ENCODE data around the gene GNG12. TPM values are rescaled to one million over a fixed set of nuclear protein-coding genes. Genes with fewer than 3 reads are reported as not detected.
A peak's percentile ranks its signal among the peaks of the same experiment; 100 is the strongest.

GNG12 gene
- total RNA-seq, 2 donors from 2014 or later: 116 to 137 TPM

- Histone ChIP-seq H3K36me3 (no peaks in the 10 kb centered on the region), H3K4me3 (no peak overlapping the region), H3K4me1 (ENCODE audit: control insufficient read depth in 1 of 2, low read depth in 2 of 2) (peaks cover 36 to 48% of the 10 kb centered on the region in 2 donors), H3K27ac (peak overlapping the region; percentile 46 to 80), H3K9me3 (no peaks in the 10 kb centered on the region), H3K27me3 (replicated peaks; ENCODE audit: insufficient read depth) (no peaks in the 10 kb centered on the region)
- TF ChIP-seq CTCF (IDR thresholded peaks at IDR 0.05): no peak
- ATAC-seq (ENCODE audit: insufficient number of reproducible peaks, low FRiP score, low read depth) (peak; percentile 30), DNase-seq (ENCODE audit: low spot score) (no peak)
Measured at GRCh38 chr1:67724928-67725560, 108.2 kb downstream of the GNG12 start.

- H3K4me3 ChIP-seq: no peak overlapping the region
- H3K27me3 ChIP-seq (replicated peaks; ENCODE audit: insufficient read depth): no peaks in the 10 kb centered on the region
- TF ChIP-seq CTCF (IDR thresholded peaks at IDR 0.05): no peak
- peaks cover 36 to 50% of the 10 kb centered on the region in 2 donors for H3K4me1 ChIP-seq (ENCODE audit: control insufficient read depth in 1 of 2, low read depth in 2 of 2)
- no peak for DNase-seq (ENCODE audit: low spot score)
- H3K36me3 ChIP-seq: no peaks in the 10 kb centered on the region
- ATAC-seq (ENCODE audit: insufficient number of reproducible peaks, low FRiP score, low read depth): no peak
- H3K27ac ChIP-seq: peak overlapping the region; percentile 46 to 80
- no peaks in the 10 kb centered on the region for H3K9me3 ChIP-seq
Measured at GRCh38 chr1:67723620-67724019, 109.6 kb downstream of the GNG12 start.

- H3K27ac ChIP-seq: peak overlapping the region; percentile 46 to 80
- H3K4me3 ChIP-seq: no peak overlapping the region
- peaks cover 36 to 53% of the 10 kb centered on the region in 2 donors for H3K4me1 ChIP-seq (ENCODE audit: control insufficient read depth in 1 of 2, low read depth in 2 of 2)
- no peaks in the 10 kb centered on the region for H3K9me3 ChIP-seq
- no peak for TF ChIP-seq CTCF (IDR thresholded peaks at IDR 0.05)
- no peak for DNase-seq (ENCODE audit: low spot score)
- no peaks in the 10 kb centered on the region for H3K27me3 ChIP-seq (replicated peaks; ENCODE audit: insufficient read depth)
- H3K36me3 ChIP-seq: no peaks in the 10 kb centered on the region
- ATAC-seq (ENCODE audit: insufficient number of reproducible peaks, low FRiP score, low read depth): no peak
Measured at GRCh38 chr1:67723126-67723525, 110.1 kb downstream of the GNG12 start.

GRCh38 chr1:67722292-67722944 is 110.8 kb downstream of the GNG12 start:
- no peak for ATAC-seq (ENCODE audit: insufficient number of reproducible peaks, low FRiP score, low read depth)

More at GRCh38 chr1:67722292-67722944, 110.8 kb downstream of the GNG12 start:
- no peaks in the 10 kb centered on the region for H3K9me3 ChIP-seq
- H3K27ac ChIP-seq: peak overlapping the region; percentile 46 to 80
- peaks cover 36 to 53% of the 10 kb centered on the region in 2 donors for H3K4me1 ChIP-seq (ENCODE audit: control insufficient read depth in 1 of 2, low read depth in 2 of 2)
- peak overlapping the region; percentile 8 for H3K4me3 ChIP-seq
- no peaks in the 10 kb centered on the region for H3K36me3 ChIP-seq
- no peak for DNase-seq (ENCODE audit: low spot score)
- H3K27me3 ChIP-seq (replicated peaks; ENCODE audit: insufficient read depth): no peaks in the 10 kb centered on the region
- no peak for TF ChIP-seq CTCF (IDR thresholded peaks at IDR 0.05)
